GM19467 (cell line): Measurements from ENCODE around the gene MYL6B.

Experiments
- ATAC-seq: cut with Tn5 transposase; IDR thresholded peaks from one replicate; pipeline ENCODE4 v1.9.1; 2021; ENCODE audit warnings: mild to moderate bottlenecking, moderate library complexity; ENCODE audit not compliant: unreplicated experiment

The MYL6B gene

GRCh38 chr12:56121204-56121870 lies 31.1 kb upstream of the MYL6B start:
- ATAC-seq, result no peak

- no peak for ATAC-seq
Measured at GRCh38 chr12:56122637-56123036, 29.8 kb upstream of the MYL6B start.

- no peak for ATAC-seq
Measured at GRCh38 chr12:56124133-56124532, 28.3 kb upstream of the MYL6B start.

GRCh38 chr12:56126732-56127239 lies 25.6 kb upstream of the MYL6B start:
- no peak for ATAC-seq

GRCh38 chr12:56127485-56127887 lies 24.9 kb upstream of the MYL6B start:
- ATAC-seq, result no peak

- ATAC-seq, result peak; percentile 83
Measured at GRCh38 chr12:56127888-56128669, 24.3 kb upstream of the MYL6B start, which contains the start of gene ESYT1. TSS of gene ESYT1 (plus strand) at chr12:56128267. CDS start at chr12:56128320, 53 bp downstream.

- ATAC-seq, result no peak
Measured at GRCh38 chr12:56128670-56129205, 23.6 kb upstream of the MYL6B start.

- peak; percentile 25 for ATAC-seq
Measured at GRCh38 chr12:56129206-56129941, 23.0 kb upstream of the MYL6B start.

GRCh38 chr12:56129942-56130495 lies 22.4 kb upstream of the MYL6B start:
- ATAC-seq, result no peak

GRCh38 chr12:56130876-56131275 lies 21.5 kb upstream of the MYL6B start:
- no peak for ATAC-seq

GRCh38 chr12:56134897-56135296 lies 17.5 kb upstream of the MYL6B start:
- no peak for ATAC-seq

GRCh38 chr12:56137853-56138571 lies 14.4 kb upstream of the MYL6B start:
- ATAC-seq, result no peak

GRCh38 chr12:56141946-56142784 lies 10.2 kb upstream of the MYL6B start:
- ATAC-seq, result no peak

GRCh38 chr12:56143217-56143616 lies 9.2 kb upstream of the MYL6B start:
- no peak for ATAC-seq

- ATAC-seq, result no peak
Measured at GRCh38 chr12:56143870-56144269, 8.5 kb upstream of the MYL6B start.

GRCh38 chr12:56145217-56145616 lies 7.2 kb upstream of the MYL6B start:
- no peak for ATAC-seq

GRCh38 chr12:56146492-56147460 lies 5.6 kb upstream of the MYL6B start:
- ATAC-seq, result no peak

- no peak for ATAC-seq
Measured at GRCh38 chr12:56150563-56150962, 1.8 kb upstream of the MYL6B start.
